ENCODE data around the gene PTTG1IP. TPM values are rescaled to one million over a fixed set of nuclear protein-coding genes. Genes with fewer than 3 reads are reported as not detected.

PTTG1IP gene
- total RNA-seq, 6 experiments from 2014 or later, result 54.3 to 195 (median 140) TPM

DNA sequence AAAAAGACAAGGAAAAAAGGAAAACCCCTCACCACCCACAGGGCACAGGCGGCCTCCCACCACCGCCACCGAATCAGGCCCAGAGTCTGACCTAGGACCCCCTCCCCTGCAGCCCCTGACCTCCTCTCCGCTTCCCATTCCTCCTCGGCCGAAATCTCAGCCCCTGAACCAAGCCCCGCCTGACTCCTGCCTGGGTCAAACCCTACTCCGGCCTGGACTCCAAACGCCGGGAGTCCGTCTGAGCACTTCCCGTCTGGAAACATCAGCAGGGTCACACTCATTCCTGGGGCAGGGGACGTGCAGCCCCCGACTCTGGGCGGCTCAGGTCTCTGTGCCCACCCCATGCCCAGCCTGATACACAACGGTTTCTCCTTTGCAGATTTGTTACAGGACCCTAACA lies 29.2 kb downstream of the PTTG1IP start:
- 43% methylated on average over 9 of the region's 16 CpGs for WGBS (ENCODE audit: insufficient coverage, low coverage, low lambda C conversion rate, missing lambda C conversion rate)
- ATAC-seq (no peak), DNase-seq (no peak)
- Histone ChIP-seq H3K9me3 (no peaks in the 10 kb centered on the region), H3K36me3 (peaks cover 0 to 2% (median under 1%) of the 10 kb centered on the region in 4 donors), H3K27ac (no peak overlapping the region), H3K4me3 (no peak overlapping the region), H3K27me3 (no peaks in the 10 kb centered on the region), H3K4me1 (peaks cover 0 to 3% (median 1%) of the 10 kb centered on the region in 4 donors)
- TF ChIP-seq, protein P1, sequence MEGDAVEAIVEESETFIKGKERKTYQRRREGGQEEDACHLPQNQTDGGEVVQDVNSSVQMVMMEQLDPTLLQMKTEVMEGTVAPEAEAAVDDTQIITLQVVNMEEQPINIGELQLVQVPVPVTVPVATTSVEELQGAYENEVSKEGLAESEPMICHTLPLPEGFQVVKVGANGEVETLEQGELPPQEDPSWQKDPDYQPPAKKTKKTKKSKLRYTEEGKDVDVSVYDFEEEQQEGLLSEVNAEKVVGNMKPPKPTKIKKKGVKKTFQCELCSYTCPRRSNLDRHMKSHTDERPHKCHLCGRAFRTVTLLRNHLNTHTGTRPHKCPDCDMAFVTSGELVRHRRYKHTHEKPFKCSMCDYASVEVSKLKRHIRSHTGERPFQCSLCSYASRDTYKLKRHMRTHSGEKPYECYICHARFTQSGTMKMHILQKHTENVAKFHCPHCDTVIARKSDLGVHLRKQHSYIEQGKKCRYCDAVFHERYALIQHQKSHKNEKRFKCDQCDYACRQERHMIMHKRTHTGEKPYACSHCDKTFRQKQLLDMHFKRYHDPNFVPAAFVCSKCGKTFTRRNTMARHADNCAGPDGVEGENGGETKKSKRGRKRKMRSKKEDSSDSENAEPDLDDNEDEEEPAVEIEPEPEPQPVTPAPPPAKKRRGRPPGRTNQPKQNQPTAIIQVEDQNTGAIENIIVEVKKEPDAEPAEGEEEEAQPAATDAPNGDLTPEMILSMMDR (IDR thresholded peaks at IDR 0.05), result no peak
- TF ChIP-seq POLR2A (IDR thresholded peaks at IDR 0.05), result no peak
- intact Hi-C loops (cut with DNase I), result no loop called here

DNA sequence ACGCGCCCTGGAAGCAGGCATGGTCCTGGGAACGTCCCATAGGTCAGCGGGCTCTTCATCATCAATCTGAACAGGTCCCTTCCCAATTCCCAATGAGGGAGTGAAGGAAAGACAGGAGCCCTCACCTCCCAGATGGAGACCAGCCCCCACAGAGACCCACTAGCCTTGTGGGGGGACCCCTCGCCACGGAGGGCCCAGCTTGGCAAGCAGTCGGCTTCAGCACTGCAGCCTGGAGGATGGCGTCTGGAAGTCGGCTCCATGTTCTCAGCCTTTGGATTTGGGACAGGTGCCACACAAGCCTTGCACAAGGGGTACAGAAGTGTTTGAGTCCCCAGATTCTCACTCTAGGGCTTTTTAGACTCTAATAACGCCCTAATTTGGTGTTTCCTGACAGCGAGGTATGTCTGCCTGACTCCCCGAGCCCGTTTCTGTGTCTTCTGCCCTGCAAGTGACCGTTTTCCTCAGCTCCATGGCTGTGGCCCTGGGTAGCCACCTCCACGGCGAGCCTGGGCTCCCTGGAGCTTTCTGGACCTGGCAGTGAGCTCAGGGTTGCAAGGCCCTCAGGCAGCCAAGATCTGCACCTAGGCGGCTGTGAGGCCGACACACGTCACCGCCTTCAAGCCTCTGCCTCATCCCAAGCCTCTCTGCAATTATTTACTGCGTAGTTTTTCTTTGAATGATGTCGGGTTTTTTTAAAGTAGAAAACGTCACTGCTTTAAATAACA lies 30.6 kb downstream of the PTTG1IP start:
- Histone ChIP-seq H3K36me3 (no peaks in the 10 kb centered on the region), H3K4me3 (no peak overlapping the region), H3K27me3 (no peaks in the 10 kb centered on the region), H3K4me1 (peaks cover 0 to 3% (median 1%) of the 10 kb centered on the region in 4 donors), H3K9me3 (no peaks in the 10 kb centered on the region), H3K27ac (no peak overlapping the region)
- TF ChIP-seq, protein P1 (IDR thresholded peaks at IDR 0.05), result no peak
- TF ChIP-seq POLR2A (IDR thresholded peaks at IDR 0.05), result no peak
- WGBS (ENCODE audit: insufficient coverage, low coverage, low lambda C conversion rate, missing lambda C conversion rate), result 75% methylated on average over 15 of the region's 23 CpGs
- intact Hi-C loops (cut with DNase I), result no loop called here
- no peak for ATAC-seq
- DNase-seq, result no peak

DNA sequence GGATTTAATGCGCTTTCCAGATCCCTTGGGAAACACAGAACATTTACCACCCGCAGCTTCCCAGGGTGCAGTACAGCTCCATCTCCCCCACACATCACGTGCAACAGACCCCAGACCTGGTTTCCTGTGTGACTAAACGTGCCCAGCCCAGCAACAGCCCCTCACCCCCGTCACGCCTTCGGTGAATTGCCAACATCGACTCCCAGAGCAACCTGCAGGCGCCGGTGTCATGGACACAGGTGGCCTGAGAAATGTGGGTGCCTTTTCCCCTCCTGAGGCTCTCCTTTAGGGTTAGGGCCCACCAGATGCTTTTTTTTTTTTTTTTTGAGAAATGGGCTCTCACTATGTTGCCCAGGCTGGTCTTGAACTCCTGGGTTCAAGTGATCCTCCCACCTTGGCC lies 31.4 kb downstream of the PTTG1IP start:
- no peak for DNase-seq
- no peaks in the 10 kb centered on the region for H3K36me3 ChIP-seq
- intact Hi-C loops (cut with DNase I), result no loop called here
- no peak for ATAC-seq
- H3K27me3 ChIP-seq, result no peaks in the 10 kb centered on the region
- H3K27ac ChIP-seq, result no peak overlapping the region
- no peak for TF ChIP-seq POLR2A (IDR thresholded peaks at IDR 0.05)
- TF ChIP-seq, protein P1 (IDR thresholded peaks at IDR 0.05), result no peak
- H3K4me3 ChIP-seq, result no peak overlapping the region
- peaks cover 0 to 3% (median 1%) of the 10 kb centered on the region in 4 donors for H3K4me1 ChIP-seq
- 74% methylated on average over 10 of the region's 10 CpGs for WGBS (ENCODE audit: insufficient coverage, low coverage, low lambda C conversion rate, missing lambda C conversion rate)
- no peaks in the 10 kb centered on the region for H3K9me3 ChIP-seq

- Histone ChIP-seq H3K36me3 (no peaks in the 10 kb centered on the region), H3K9me3 (no peaks in the 10 kb centered on the region), H3K4me3 (no peak overlapping the region), H3K27ac (no peak overlapping the region), H3K27me3 (no peaks in the 10 kb centered on the region), H3K4me1 (no peaks in the 10 kb centered on the region)
- intact Hi-C loops (cut with DNase I), result no loop called here
- no peak for DNase-seq
- no peak for ATAC-seq
- WGBS (ENCODE audit: insufficient coverage, low coverage, low lambda C conversion rate, missing lambda C conversion rate), result 79% methylated on average over 5 of the region's 11 CpGs
- TF ChIP-seq, protein P1 (IDR thresholded peaks at IDR 0.05), result no peak
- no peak for TF ChIP-seq POLR2A (IDR thresholded peaks at IDR 0.05)
Measured at GRCh38 chr21:44840771-44841170, 32.7 kb downstream of the PTTG1IP start.
